Left lung (tissue), 10 donors: Measurements from ENCODE around the gene ASGR2. TPM values are rescaled to one million over a fixed set of nuclear protein-coding genes. Genes with fewer than 3 reads are reported as not detected.

Experiments
- ATAC-seq: fragments of 200-7000 bp; cut with Tn5 transposase; one replicate; pipeline ENCODE4 v1.9.1; 2020; ENCODE audit warnings: moderate library complexity
- DNase-seq, 4 donors: peaks; one replicate each; pipeline ENCODE4 v3.0.0-alpha.2; 2013 to 2020
- H3K27ac ChIP-seq, 2 donors: fragments of 200-600 bp; sonication (generic) in 1 of 2; one replicate each; pipeline versions ENCODE4 v1.5.0 to v1.8.0; 2020 to 2021
- H3K27me3 ChIP-seq, 2 donors: fragments of 200-600 bp; sonication (generic) in 1 of 2; one replicate each; pipeline versions ENCODE4 v1.5.0 to v1.8.0; 2020 to 2021
- H3K36me3 ChIP-seq, 2 donors: fragments of 200-600 bp; sonication (generic) in 1 of 2; one replicate each; pipeline versions ENCODE4 v1.5.0 to v1.8.0; 2020 to 2021
- H3K4me1 ChIP-seq, 2 donors: fragments of 200-600 bp; one replicate each; pipeline ENCODE4 v1.8.0; 2021
- H3K4me3 ChIP-seq, 2 donors: fragments of 200-600 bp; sonication (generic) in 1 of 2; one replicate each; pipeline versions ENCODE4 v1.5.0 to v1.8.0; 2020 to 2021; ENCODE audit warnings: mild to moderate bottlenecking in 1 of 2
- H3K9me3 ChIP-seq, 2 donors: fragments of 200-600 bp; sonication (generic) in 1 of 2; one replicate each; pipeline versions ENCODE4 v1.5.0 to v1.8.0; 2020 to 2021
- CTCF ChIP-seq, 2 donors: fragments of 200-600 bp; sonication (generic) in 1 of 2; IDR thresholded peaks; one replicate each; pipeline versions ENCODE4 v1.5.0 to v1.8.0; 2021; ENCODE audit warnings: antibody characterized with exemption in 2 of 2
- intact Hi-C, 2 donors: fragments of 100-400 bp; cut with DNase I; formaldehyde crosslinking; loops; one replicate each; pipeline versions ENCODE4 v1.11.2 to v1.14.2; 2022
- polyA plus RNA-seq, 6 donors: library from polyadenylated mRNA; unstranded; fragments of 120-200 nt; gene quantifications; one replicate each; pipeline ENCODE4 v1.2.1, GENCODE V29; 2013; ENCODE audit not compliant: insufficient read length in 6 of 6
- total RNA-seq, 2 donors: library from RNA; stranded (reverse); fragmentation: NEBNext Ultra II Directional; extraction: Animal tissue kit (Norgen Biotek cat#: 25700); gene quantifications; one replicate each; pipeline ENCODE4 v1.2.1, GENCODE V29; 2021
- donor health status: DM: no; HTN: yes; CAD: no.
- donor health status: DM: no; HTN: no; CAD: no.

Gene ASGR2
- total and polyA plus RNA-seq, 8 donors = 0.34 to 2.7 (median 0.62) TPM

GRCh38 chr17:7084088-7084487 lies 30.5 kb downstream of the ASGR2 start:
- Histone ChIP-seq H3K4me3 (no peak overlapping the region), H3K36me3 (no peaks in the 10 kb centered on the region), H3K27ac (no peak overlapping the region), H3K4me1 (peaks cover 0 to 15% of the 10 kb centered on the region in 2 donors), H3K9me3 (no peaks in the 10 kb centered on the region), H3K27me3 (no peaks in the 10 kb centered on the region)
- no peak for DNase-seq
- no peak for TF ChIP-seq CTCF (IDR thresholded peaks at IDR 0.05)
- peak; percentile 51 for ATAC-seq
- intact Hi-C loops = no loop called here

GRCh38 chr17:7083592-7083991 lies 31.0 kb downstream of the ASGR2 start:
- ATAC-seq (no peak), DNase-seq (no peak)
- Histone ChIP-seq H3K4me1 (peaks cover 0 to 15% of the 10 kb centered on the region in 2 donors), H3K4me3 (no peak overlapping the region), H3K36me3 (no peaks in the 10 kb centered on the region), H3K9me3 (no peaks in the 10 kb centered on the region), H3K27ac (no peak overlapping the region), H3K27me3 (no peaks in the 10 kb centered on the region)
- intact Hi-C loops = no loop called here
- TF ChIP-seq CTCF (IDR thresholded peaks at IDR 0.05) = no peak

GRCh38 chr17:7081341-7082062 lies 33.1 kb downstream of the ASGR2 start:
- Histone ChIP-seq H3K27ac (no peak overlapping the region), H3K36me3 (no peaks in the 10 kb centered on the region), H3K4me3 (no peak overlapping the region), H3K9me3 (no peaks in the 10 kb centered on the region), H3K27me3 (no peaks in the 10 kb centered on the region), H3K4me1 (peaks cover 0 to 15% of the 10 kb centered on the region in 2 donors)
- no peak for TF ChIP-seq CTCF (IDR thresholded peaks at IDR 0.05)
- intact Hi-C loops = no loop called here
- no peak for DNase-seq
- no peak for ATAC-seq

GRCh38 chr17:7080456-7081041 lies 34.1 kb downstream of the ASGR2 start:
- DNase-seq (peak in 2 of 4 donors; percentile 15 to 23), ATAC-seq (peak; percentile 41)
- Histone ChIP-seq H3K27ac (no peak overlapping the region), H3K9me3 (no peaks in the 10 kb centered on the region), H3K36me3 (no peaks in the 10 kb centered on the region), H3K27me3 (no peaks in the 10 kb centered on the region), H3K4me1 (peaks cover 0 to 15% of the 10 kb centered on the region in 2 donors), H3K4me3 (no peak overlapping the region)
- intact Hi-C loops = no loop called here
- TF ChIP-seq CTCF (IDR thresholded peaks at IDR 0.05) = no peak

- DNase-seq (no peak), ATAC-seq (peak; percentile 59)
- no peak for TF ChIP-seq CTCF (IDR thresholded peaks at IDR 0.05)
- Histone ChIP-seq H3K27ac (no peak within 1 kb of the TSS), H3K9me3 (no peaks in the 10 kb centered on the region), H3K4me3 (peak within 1 kb of the TSS in 1 of 2 donors; percentile 18), H3K27me3 (no peaks in the 10 kb centered on the region), H3K36me3 (no peaks in the 10 kb centered on the region), H3K4me1 (peaks cover 0 to 15% of the 10 kb centered on the region in 2 donors)
- intact Hi-C loops = no loop called here
Measured at GRCh38 chr17:7079581-7080455, 34.8 kb downstream of the ASGR2 start, which contains the start of gene CLEC10A. Gene CLEC10A (minus strand): TSS chr17:7080251. CDS start chr17:7078812, 1,439 bp downstream.
